Stimulated activated CD8-positive, alpha-beta memory T cell treated with anti-CD3 and anti-CD28 coated beads, Interleukin-15, amount 100 ng/mL, for 48 hours (primary cell): ENCODE measurements around the gene HELZ2.
"Not testable (repeated sequence)": the region's sequence is repeated elsewhere in the genome, so short reads cannot be mapped to it uniquely, and the experiment has no call there.

Experiments used
- DNase-seq, 2 donors: peaks; one replicate each; pipeline ENCODE4 v3.0.0-alpha.2; 2020; ENCODE audit warnings: low read depth in 2 of 2

Gene HELZ2, protein sequence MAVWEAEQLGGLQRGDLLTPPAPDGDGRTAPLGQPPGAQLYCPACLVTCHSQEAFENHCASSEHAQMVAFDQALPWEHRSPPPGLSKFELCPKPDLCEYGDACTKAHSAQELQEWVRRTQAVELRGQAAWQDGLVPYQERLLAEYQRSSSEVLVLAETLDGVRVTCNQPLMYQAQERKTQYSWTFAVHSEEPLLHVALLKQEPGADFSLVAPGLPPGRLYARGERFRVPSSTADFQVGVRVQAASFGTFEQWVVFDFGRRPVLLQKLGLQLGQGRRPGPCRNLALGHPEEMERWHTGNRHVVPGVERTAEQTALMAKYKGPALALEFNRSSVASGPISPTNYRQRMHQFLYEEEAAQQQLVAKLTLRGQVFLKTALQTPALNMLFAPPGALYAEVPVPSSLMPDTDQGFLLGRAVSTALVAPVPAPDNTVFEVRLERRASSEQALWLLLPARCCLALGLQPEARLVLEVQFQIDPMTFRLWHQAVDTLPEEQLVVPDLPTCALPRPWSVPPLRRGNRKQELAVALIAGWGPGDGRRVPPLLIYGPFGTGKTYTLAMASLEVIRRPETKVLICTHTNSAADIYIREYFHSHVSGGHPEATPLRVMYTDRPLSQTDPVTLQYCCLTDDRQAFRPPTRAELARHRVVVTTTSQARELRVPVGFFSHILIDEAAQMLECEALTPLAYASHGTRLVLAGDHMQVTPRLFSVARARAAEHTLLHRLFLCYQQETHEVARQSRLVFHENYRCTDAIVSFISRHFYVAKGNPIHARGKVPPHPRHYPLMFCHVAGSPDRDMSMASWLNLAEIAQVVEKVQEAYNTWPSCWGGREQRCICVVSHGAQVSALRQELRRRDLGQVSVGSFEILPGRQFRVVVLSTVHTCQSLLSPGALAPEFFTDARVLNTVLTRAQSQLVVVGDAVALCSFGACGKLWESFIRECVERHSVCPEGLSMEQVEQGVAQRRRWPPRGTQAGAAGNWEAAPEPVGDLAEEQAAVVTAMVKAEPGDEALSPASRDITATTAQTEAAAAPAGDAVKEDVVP (N-terminal part only)

DNA sequence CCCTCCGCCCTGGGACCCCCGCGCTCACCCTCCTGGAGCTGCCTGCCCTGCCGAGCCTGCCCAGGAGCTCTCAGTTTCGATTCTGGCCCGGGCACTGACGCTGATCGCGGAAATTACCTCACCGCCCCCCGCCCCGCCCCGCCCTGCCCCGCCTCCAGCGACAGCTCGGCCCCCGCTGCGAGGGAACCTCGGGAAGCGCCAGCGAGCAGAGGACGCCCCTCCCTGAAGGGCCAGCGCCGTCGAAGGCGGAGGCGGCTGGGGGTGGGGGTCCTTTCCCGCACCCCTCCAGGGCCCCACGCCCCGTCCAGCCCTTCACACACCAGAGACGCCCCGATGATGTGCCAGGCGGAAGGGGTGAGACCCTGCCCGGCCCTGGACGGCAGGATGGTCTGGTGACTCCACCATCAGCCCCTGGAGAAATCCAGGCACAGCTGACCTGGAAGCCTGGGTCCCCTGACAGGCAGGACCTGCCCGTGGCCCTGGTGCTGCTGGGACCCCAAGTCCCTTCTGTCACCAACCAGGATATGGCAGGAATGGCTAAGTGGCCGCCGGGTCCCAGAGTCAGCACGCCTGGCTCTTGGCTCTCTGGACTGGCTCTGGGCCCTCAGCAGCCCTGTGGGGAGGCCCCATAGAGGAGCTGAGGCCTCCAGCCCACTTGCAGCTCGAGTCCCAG is at the start of gene HELZ2:
Gene HELZ2, minus strand, starts transcription at position 84 of the 673 bp plus-strand sequence. CDS start 1,854 bp downstream, outside the sequence.
- DNase-seq: no peak

GRCh38 chr20:63622732-63623131 is 48.7 kb upstream of the HELZ2 start:
- no peak for DNase-seq

DNA sequence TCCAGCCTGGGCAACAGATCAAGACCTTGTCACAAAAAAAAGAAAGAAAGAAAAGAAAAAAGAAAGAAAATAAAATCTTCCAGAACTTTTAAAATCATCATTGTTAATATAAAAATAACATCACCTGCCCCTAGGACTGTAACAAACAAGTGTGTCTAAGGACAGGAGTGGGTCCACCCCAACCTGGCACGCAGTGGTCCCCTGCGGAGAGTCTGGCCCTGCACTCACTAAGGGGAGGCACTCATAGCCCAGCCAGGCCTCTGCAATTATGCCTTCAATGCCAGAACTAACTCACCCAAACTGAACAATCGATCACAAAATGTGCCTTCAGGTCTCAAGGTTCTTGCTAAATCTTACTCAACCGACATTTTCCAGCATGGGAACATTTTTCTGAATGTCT is 48.1 kb upstream of the HELZ2 start:
- no peak for DNase-seq

GRCh38 chr20:63620991-63621390 is 47.0 kb upstream of the HELZ2 start:
- no peak for DNase-seq

- DNase-seq: no peak
Observed at GRCh38 chr20:63619505-63619904, 45.5 kb upstream of the HELZ2 start.

GRCh38 chr20:63619086-63619485 is 45.0 kb upstream of the HELZ2 start:
- no peak for DNase-seq

DNA sequence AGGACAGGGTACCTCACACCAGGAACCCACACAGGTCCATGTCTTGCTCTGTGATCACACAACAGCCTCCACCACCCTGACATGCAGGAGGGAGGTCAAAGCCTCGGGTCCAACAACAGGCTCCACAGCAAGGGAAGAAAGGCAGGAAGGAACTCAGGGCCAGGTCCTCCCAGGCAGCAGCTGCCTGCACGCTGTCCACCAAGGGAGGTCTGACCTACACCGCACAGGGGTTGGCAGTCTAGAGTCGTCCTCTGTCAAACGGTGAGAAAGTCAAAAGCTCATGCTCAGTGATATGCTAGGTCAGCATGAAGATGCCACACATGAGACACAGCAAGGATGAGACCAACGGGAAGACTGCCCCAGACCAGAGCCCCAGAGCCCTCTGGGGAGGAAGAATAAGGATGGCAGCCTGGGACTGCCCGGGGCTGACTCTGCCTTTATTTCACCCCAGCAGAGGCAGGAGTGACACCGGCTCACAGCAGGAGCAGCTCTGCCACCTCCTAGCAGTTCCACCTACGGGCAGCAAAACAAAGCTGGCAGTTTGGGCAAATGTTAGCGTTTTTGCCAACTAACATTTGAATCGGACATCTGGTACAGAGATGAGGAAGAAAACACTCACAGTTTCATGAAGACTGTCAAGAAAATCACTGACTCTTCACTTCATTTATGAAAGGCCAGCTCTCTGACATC is 44.4 kb upstream of the HELZ2 start:
- DNase-seq: no peak

DNA sequence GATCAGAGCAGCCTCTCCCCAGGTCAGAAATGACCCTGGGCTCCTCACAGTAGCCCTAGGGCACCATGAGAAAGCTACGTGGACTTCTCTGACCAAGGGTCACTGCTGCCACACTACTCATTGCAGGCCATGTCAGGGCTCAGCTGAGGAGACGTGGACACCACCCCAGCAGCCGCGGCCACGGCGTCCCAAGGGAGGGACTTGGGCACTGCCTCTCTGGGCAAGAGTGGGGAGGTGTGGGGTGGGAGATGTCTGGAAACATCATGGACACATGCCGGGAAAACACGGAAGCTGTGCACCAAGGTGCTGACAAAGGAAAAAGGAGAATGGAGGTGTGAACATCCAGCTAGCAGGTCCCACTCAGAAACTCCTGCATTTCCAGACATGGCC is 43.8 kb upstream of the HELZ2 start:
- DNase-seq: no peak

GRCh38 chr20:63617092-63617875 is 43.2 kb upstream of the HELZ2 start:
- no peak for DNase-seq

DNA sequence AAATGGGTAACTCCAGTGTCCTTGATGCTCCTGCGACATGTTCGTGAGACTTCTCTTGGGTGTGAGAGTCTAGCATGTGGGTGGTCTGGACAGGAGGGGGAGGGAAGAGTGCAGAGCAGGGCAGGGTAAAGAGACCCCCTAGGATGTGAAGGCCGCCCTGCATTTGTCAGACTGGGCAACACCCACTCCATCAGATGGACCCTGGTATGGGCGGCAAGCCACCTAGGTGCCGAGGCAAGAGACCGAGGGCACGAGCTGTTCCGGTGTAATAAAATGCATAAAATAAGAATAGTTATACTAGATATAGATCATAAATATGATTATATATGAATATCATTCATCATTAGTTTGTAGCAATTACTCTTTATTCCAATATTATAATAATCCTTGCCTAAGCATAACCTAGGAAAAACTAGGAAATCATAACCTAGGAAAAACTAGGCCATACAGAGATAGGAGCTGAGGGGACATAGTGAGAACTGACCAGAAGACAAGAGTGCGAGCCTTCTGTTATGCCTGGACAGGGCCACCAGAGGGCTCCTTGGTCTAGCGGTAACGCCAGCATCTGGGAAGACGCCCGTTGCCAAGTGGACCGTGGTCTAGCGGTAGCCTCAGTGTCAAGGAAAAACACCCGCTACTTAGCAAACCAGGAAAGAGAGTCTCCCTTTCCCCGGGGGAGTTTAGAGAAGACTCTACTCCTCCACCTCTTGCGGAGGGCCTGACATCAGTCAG is 40.0 kb upstream of the HELZ2 start:
- DNase-seq: not testable (repeated sequence)

- no peak for DNase-seq
Observed at GRCh38 chr20:63612276-63612931, 38.4 kb upstream of the HELZ2 start.

- no peak for DNase-seq
Observed at GRCh38 chr20:63611646-63612045, 37.6 kb upstream of the HELZ2 start.

GRCh38 chr20:63610581-63611435 is 36.8 kb upstream of the HELZ2 start:
- DNase-seq: no peak

DNA sequence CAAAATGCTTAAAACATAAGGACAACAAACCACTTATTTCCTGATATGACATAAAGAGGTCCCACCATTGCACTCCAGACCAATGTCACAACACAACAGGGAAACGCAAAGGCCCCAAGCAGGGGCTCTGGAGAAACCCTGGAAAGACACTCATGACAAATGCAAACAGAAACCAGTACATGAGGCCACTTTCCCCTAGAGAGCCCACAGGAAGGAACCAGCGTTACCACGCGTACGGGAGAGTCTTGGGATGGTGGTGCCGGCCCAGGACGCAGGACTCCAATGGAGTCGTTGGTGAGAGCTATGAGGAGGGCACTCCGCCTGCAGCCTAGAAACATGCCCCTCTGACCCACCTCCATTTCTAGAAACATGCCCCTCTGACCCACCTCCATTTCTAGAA is 32.6 kb upstream of the HELZ2 start:
- DNase-seq: no peak

DNA sequence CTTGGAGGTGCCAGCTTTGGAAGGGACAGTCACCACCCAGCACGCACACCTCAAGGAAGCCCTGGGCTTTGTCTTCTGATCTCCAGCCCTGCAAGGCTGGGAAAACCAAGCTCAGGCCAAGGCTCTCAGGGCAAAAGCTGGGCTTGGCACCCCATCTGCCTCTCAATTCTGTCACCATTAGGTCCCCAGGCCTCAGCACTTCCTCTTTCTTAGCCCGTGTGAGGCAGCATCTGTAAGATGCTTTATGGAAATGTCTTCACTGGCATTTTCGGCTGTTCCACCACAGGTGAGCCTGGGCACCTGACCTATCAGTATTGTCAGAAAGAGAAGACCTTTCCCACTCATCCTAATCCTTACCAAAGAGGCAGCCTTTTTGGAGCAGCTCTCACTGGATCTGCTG is 28.3 kb upstream of the HELZ2 start:
- no peak for DNase-seq

DNA sequence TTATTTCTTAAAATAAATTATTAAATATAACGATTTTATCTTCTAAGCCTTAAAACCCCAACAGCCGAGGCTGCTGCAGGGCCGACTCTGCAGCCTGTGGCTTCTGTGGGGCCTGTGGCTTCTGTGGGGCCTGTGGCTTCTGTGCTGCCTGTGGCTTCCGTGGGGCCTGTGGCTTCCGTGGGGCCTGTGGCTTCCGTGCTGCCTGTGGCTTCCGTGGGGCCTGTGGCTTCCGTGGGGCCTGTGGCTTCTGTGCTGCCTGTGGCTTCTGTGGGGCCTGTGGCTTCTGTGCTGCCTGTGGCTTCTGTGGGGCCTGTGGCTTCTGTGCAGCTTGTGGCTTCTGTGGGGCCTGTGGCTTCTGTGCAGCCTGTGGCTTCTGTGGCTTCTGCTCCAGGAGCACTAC is 27.6 kb upstream of the HELZ2 start:
- not testable (repeated sequence) for DNase-seq

- DNase-seq: no peak
Observed at GRCh38 chr20:63599396-63600050, 25.5 kb upstream of the HELZ2 start.
